WTC11 (cell line): ENCODE results near the gene FER1L5. TPM values are rescaled to one million over a fixed set of nuclear protein-coding genes. Genes with fewer than 3 reads are reported as not detected.

Experiments used
- ATAC-seq: fragments of 200-7000 bp; cut with Tn5 transposase; 2 replicates; pipeline ENCODE4 v1.10.0; 2021; ENCODE audit warnings: mild to moderate bottlenecking, moderate library complexity
- CTCF ChIA-PET: fragments of 300-600 bp; sonication (Branson Sonifier 250); formaldehyde crosslinking; loops from one replicate; lab custom pipeline; 2021; ENCODE audit warnings: antibody characterized with exemption; lab: Charles Lee
- POLR2A ChIA-PET: fragments of 350-600 bp; sonication (Branson Sonifier 250); formaldehyde crosslinking; loops from one replicate; lab custom pipeline; 2021; ENCODE audit warnings: antibody characterized with exemption; lab: Charles Lee
- DNase-seq: peaks from one replicate; pipeline ENCODE4 v3.0.0; 2021; ENCODE audit warnings: low spot score
- H3K27ac Mint-ChIP-seq: 2 replicates; pipeline ENCODE4 v1.8.0; 2021; ENCODE audit warnings: mixed read lengths
- H3K27me3 Mint-ChIP-seq: 2 replicates; pipeline ENCODE4 v1.8.0; 2021; ENCODE audit warnings: low read depth, mild to moderate bottlenecking, moderate library complexity, mixed read lengths
- H3K36me3 Mint-ChIP-seq: 2 replicates; pipeline ENCODE4 v1.8.0; 2021; ENCODE audit warnings: mixed read lengths
- H3K4me1 Mint-ChIP-seq: 2 replicates; pipeline ENCODE4 v1.8.0; 2022; ENCODE audit warnings: mixed read lengths
- H3K4me3 Mint-ChIP-seq: 2 replicates; pipeline ENCODE4 v1.8.0; 2021; ENCODE audit warnings: mild to moderate bottlenecking, moderate library complexity, mixed read lengths
- H3K9me3 Mint-ChIP-seq: 2 replicates; pipeline ENCODE4 v1.8.0; 2021; ENCODE audit warnings: mixed read lengths
- AFF4 ChIP-seq: sonication (generic); formaldehyde crosslinking; IDR thresholded peaks from 2 replicates; pipeline ENCODE4 v1.8.1; 2023; ENCODE audit warnings: mild to moderate bottlenecking, missing genetic modification reagents, borderline replicate concordance
- CBFB ChIP-seq: sonication (generic); formaldehyde crosslinking; IDR thresholded peaks from 2 replicates; pipeline ENCODE4 v1.8.1; 2022; ENCODE audit warnings: mild to moderate bottlenecking, low read depth, missing genetic modification reagents
- CREB1 ChIP-seq: sonication (generic); formaldehyde crosslinking; IDR thresholded peaks from 2 replicates; pipeline ENCODE4 v1.8.0; 2023; ENCODE audit warnings: mild to moderate bottlenecking, missing genetic modification reagents
- E2F4 ChIP-seq: sonication (generic); formaldehyde crosslinking; IDR thresholded peaks from 2 replicates; pipeline ENCODE4 v1.8.1; 2022; ENCODE audit warnings: low read depth, mild to moderate bottlenecking, moderate library complexity, missing genetic modification reagents, borderline replicate concordance
- ETV6 ChIP-seq: sonication (generic); formaldehyde crosslinking; IDR thresholded peaks from 2 replicates; pipeline ENCODE4 v1.8.1; 2022; ENCODE audit warnings: mild to moderate bottlenecking, missing genetic modification reagents
- FOXK1 ChIP-seq: sonication (generic); formaldehyde crosslinking; IDR thresholded peaks from 2 replicates; pipeline ENCODE4 v1.8.0; 2022; ENCODE audit warnings: mild to moderate bottlenecking, moderate library complexity, missing genetic modification reagents
- FOXP1 ChIP-seq: sonication (generic); formaldehyde crosslinking; IDR thresholded peaks from 2 replicates; pipeline ENCODE4 v1.8.0; 2022; ENCODE audit warnings: missing genetic modification reagents, mild to moderate bottlenecking, moderate library complexity, borderline replicate concordance
- FOXP4 ChIP-seq: sonication (generic); formaldehyde crosslinking; IDR thresholded peaks from 2 replicates; pipeline ENCODE4 v1.8.0; 2022; ENCODE audit warnings: mild to moderate bottlenecking, missing genetic modification reagents
- IRF1 ChIP-seq: sonication (generic); formaldehyde crosslinking; IDR thresholded peaks from 2 replicates; pipeline ENCODE4 v1.8.0; 2023; ENCODE audit warnings: missing genetic modification reagents
- MYBL2 ChIP-seq: sonication (generic); formaldehyde crosslinking; IDR thresholded peaks from 2 replicates; pipeline ENCODE4 v1.8.1; 2023; ENCODE audit warnings: mild to moderate bottlenecking, moderate library complexity, missing genetic modification reagents
- NFATC4 ChIP-seq: fragments of 250-450 bp; sonication (Bioruptor Pico); IDR thresholded peaks from 2 replicates; pipeline ENCODE4 v1.9.0; 2021; ENCODE audit warnings: mild to moderate bottlenecking
- NR1H2 ChIP-seq: sonication (generic); formaldehyde crosslinking; IDR thresholded peaks from 2 replicates; pipeline ENCODE4 v1.9.0; 2021; ENCODE audit warnings: mild to moderate bottlenecking, moderate library complexity, missing genetic modification reagents
- PRRX2 ChIP-seq: fragments of 250-450 bp; sonication (Bioruptor Pico); IDR thresholded peaks from 2 replicates; pipeline ENCODE4 v1.8.0; 2021; ENCODE audit warnings: mild to moderate bottlenecking
- STAT6 ChIP-seq: sonication (generic); formaldehyde crosslinking; conservative IDR thresholded peaks from 2 replicates; pipeline ENCODE4 v1.8.1; 2023; ENCODE audit warnings: mild to moderate bottlenecking, low read depth, missing genetic modification reagents, moderate library complexity
- ZNF121 ChIP-seq: sonication (generic); formaldehyde crosslinking; IDR thresholded peaks from 2 replicates; pipeline ENCODE4 v1.8.0; 2023; ENCODE audit warnings: missing genetic modification reagents
- ZNF263 ChIP-seq: sonication (generic); formaldehyde crosslinking; IDR thresholded peaks from 2 replicates; pipeline ENCODE4 v1.8.1; 2022; ENCODE audit warnings: low read depth, mild to moderate bottlenecking, moderate library complexity, missing genetic modification reagents
- ZNF281 ChIP-seq: sonication (generic); formaldehyde crosslinking; IDR thresholded peaks from 2 replicates; pipeline ENCODE4 v1.8.0; 2023; ENCODE audit warnings: mild to moderate bottlenecking, missing genetic modification reagents
- total RNA-seq: library from RNA; stranded (reverse); gene quantifications from 3 replicates; pipeline ENCODE4 v1.2.3, GENCODE V29; 2021

The FER1L5 gene
- total RNA-seq, 1 experiment from 2014 or later: 1.4 TPM

GRCh38 chr2:96695602-96696001 lies 53.0 kb downstream of the FER1L5 start:
- TF ChIP-seq ZNF281 (CRISPR knock-in tag) (no peak), E2F4 (CRISPR knock-in tag) (no peak), FOXP1 (CRISPR knock-in tag) (no peak), CREB1 (CRISPR knock-in tag) (no peak), FOXK1 (no peak), STAT6 (CRISPR knock-in tag) (no peak), ZNF121 (CRISPR knock-in tag) (no peak), MYBL2 (CRISPR knock-in tag) (no peak), IRF1 (CRISPR knock-in tag) (no peak), NFATC4 (CRISPR knock-in tag) (no peak), CBFB (CRISPR knock-in tag) (no peak), AFF4 (CRISPR knock-in tag) (no peak), ETV6 (CRISPR knock-in tag) (no peak), PRRX2 (CRISPR knock-in tag) (no peak), NR1H2 (CRISPR knock-in tag) (no peak), ZNF263 (CRISPR knock-in tag) (no peak), FOXP4 (CRISPR knock-in tag) (no peak)
- H3K27me3 Mint-ChIP-seq: no peaks in the 10 kb centered on the region
- H3K36me3 Mint-ChIP-seq: no peaks in the 10 kb centered on the region

More at GRCh38 chr2:96695602-96696001, 53.0 kb downstream of the FER1L5 start:
- DNase-seq: no peak
- Mint-ChIP-seq H3K27ac (no peak overlapping the region; the same call in 1 of the 2 replicates), H3K4me3 (no peak overlapping the region), H3K4me1 (no peaks in the 10 kb centered on the region), H3K9me3 (no peaks in the 10 kb centered on the region)
- ChIA-PET POLR2A (no interaction called here), CTCF (interaction anchor here (0.8 to 1.0 kb wide), 2 partner anchors 68 to 105 kb away, joined by 3 to 4 read pairs; no protein-coding TSS in a partner anchor)
- ATAC-seq: no peak
